HG02840 (cell line): ENCODE measurements around the gene MFSD1.

Experiments used
- ATAC-seq: cut with Tn5 transposase; IDR thresholded peaks from one replicate; pipeline ENCODE4 v1.9.1; 2021; ENCODE audit warnings: mild to moderate bottlenecking, moderate library complexity, moderate number of reproducible peaks; ENCODE audit not compliant: unreplicated experiment, low FRiP score

MFSD1 gene

DNA sequence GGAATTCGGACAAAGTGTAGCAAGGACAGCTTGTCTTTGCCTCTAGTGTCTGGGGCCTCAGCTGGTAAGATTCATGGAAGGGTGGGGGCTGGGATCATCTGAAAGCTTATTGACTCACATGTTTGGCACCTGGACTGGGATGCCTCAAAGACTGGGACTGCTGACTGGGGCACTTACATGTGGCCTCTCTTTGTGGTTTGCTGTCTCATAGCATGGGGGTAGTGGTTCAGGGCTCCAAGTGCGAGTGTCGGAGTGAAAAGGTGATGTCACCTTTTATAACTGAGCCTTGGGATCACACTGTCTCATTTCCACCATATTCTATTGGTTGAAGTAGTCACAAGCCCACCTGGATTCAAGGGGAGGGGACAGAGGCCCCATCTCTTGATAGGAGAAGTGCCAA, 6.8 kb downstream of the MFSD1 start:
- ATAC-seq, result no peak

DNA sequence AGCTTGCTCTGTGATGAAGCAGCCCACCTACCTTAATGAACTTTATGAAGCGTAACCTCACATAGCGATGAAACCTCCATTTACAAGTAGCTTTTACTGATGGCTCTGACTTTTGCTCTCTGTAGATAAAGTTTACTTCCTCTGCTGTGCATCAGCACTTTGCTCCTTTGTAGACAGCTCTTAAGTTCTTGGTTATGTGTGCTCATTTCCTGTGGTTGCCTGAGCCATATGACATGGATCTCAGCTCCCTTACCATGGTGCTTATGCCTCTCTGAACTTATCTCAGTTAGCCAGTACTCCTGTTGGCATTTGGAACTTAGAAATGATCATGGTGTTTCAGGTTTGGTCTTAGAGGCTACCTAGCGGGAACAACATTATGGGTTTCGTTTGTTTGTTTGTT, 7.8 kb downstream of the MFSD1 start:
- ATAC-seq, result no peak

DNA sequence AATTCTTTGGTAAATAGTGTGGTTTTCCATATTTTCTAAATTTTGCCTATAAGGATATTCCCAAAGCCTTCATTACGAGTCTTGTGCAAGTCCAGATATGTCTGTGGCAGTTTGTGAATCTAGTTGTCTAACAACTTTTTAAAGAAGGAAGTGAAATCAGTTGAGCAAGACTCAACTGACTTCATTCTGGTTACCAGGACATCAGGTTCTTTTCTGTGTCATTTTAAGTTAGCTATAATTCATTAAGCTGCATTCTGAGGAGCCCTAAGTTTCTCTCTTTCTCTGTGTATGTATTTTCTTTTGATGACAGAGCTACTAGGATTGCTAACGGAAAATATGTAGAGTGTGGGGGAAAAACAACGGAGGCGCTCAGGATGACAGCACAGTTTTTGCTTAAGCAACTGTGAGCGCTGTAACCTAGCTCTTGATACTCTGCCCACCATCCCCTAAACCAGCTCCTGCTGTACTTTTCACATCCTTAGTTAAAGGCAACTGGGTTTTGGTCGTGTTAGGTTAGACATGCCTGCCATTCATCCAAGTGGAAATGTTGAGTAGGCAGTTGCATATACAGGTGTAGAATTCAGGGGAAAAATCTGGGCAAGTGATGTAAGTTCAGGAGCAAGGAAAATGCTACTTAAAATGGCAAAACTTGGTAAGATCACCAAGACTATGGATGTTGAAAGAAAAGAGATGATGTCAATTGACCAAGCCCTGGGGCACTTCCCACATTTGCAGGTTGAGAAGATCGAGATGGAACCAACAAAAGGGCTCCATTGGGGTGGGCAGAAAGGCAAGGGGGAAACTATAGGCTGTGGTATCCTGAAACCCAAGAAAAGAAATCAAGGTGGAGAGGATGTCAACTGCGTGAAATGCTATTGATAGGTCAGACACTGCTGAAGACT, 9.2 kb downstream of the MFSD1 start:
- ATAC-seq, result no peak

DNA sequence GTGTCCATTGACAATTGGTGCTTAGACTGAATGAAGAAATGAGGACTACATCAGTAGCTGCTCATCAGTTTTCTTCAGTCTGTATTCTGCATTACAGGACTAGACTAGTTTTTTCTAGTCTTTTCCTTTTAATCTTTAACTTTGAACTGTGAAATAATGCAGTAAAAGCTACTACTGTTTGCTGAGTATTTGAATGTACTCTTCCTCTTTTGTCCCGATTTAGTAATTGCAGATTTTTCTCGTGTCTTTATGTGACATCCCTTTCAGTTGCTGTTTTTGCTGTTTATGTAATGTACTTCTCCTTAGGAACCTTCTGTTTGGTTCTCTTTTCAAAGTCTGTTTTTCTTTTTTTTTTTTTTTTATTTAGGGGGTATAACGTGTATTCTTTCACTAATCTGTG, 17.4 kb downstream of the MFSD1 start:
- no peak for ATAC-seq

DNA sequence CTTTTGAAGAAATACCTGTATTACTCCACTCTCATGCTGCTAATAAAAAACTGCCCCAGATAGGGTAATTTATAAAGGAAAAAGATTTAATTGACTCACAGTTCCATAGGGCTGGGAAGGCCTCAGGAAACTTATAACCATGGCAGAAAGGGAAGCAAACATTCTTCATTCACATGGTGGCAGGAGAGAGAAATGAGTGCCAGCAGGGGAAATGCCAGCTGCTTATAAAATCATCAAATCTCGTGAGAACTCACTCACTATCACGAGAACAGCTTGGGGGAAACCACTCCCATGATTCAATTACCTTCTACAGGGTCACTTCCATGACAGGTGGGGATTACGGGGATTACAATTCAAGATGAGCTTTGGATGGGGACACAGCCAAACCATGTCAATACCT, 18.7 kb downstream of the MFSD1 start:
- ATAC-seq, result no peak

DNA sequence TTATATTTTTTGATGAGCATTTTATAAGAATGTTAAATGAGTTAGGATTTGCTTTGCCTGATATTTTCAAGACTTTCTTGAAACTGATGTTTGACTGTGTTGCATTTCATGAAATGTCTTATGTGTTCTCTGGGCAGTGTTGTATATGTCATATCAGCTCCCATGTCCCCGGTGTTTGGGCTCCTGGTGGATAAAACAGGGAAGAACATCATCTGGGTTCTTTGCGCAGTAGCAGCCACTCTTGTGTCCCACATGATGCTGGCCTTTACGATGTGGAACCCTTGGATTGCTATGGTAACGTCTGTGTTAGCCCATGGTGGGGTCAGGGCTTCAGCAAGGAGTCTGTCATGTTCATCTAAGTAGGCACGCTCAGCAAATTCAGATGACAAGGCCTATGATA, 20.0 kb downstream of the MFSD1 start:
- ATAC-seq, result no peak

DNA sequence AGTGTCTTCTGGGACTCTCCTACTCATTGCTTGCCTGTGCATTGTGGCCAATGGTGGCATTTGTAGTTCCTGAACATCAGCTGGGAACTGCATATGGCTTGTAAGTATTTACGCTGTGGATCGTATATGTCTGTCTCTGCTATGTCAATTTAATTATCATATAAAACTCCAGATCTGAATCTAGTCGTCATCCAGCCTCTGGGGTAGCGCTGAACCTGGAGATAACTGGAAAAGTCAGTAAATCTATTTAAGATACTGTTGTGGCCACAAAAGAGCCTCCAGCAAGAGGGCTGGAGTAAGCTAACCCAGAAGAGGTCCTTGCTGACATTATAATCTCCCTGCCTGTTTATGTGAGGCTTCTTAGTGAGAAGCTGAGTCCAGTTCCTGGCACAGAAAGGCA, 21.6 kb downstream of the MFSD1 start:
- no peak for ATAC-seq

DNA sequence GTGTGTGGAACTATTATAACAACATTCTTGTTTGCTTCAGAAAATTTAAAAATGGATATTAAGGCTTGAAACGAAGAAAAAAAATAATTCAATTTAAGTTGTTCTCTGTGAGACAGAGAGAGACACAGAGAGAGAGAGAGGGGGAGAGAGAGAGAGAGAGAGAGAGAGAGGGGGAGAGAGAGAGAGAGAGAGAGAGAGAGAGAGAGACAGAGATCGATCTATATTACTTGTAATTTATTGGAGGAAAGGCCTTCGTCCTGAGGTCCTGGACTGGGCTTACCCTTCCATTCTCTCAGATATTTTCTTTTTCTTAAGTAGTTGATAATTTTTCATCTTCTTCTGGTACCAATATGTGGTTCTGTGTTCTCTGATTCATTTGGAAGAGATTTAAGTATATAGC, 25.9 kb downstream of the MFSD1 start:
- no peak for ATAC-seq

DNA sequence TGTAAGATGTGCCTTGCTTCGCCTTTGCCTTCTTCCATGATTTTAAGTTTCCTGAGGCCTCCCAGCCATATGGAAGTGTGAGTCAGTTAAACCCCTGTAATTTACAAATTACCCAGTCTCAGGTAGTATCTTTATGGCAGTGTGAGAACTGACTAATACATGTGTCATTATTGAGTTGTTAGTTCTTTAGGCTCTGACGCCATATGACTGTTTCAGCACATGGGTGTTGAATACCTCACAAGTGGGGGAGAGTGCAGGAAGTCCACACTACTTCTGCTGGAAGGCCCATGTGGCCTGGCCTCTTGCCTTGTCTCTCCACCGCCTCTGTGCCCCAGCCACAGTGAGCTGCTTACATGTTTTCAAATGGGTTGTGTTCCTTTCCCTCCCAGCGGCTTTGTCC, 28.5 kb downstream of the MFSD1 start:
- ATAC-seq, result no peak

DNA sequence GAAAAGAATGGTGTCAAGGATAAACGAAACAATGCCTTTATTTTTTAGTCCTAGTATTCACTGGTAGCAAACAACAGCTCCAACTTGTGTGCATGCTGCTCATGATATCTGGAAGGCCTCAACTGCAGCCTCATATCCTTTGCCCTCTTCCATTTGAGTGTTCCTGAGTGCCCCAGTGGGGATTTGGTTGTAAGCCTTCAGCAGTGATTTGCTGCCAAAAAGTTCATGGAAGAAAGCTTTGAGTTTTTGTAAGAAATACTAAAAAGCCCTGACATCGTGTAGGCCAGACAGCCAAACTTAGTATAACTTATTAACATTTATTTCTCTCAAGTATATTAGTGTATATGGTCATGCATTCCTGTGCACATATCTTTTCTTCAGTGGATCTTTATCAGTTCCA, 30.0 kb downstream of the MFSD1 start:
- ATAC-seq, result no peak

DNA sequence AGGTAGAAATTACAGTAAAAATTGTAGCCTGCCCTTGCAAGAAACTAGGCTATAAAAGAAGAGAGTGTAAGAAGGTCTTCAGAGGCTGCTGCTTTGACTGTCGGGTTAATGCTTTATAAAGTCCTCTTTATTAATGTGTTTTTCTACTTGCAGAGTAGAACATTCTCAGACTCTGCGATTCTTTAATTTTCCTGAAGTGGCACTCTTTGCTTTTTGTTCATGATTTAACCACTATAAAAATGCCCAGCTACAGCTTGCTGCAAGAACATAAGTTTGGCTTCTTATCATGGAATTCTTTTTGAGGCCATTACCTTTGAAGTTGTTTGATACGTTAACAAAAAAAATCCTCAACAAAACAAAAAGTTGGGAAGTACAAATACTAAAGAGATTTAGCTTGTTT, 33.8 kb downstream of the MFSD1 start:
- no peak for ATAC-seq

DNA sequence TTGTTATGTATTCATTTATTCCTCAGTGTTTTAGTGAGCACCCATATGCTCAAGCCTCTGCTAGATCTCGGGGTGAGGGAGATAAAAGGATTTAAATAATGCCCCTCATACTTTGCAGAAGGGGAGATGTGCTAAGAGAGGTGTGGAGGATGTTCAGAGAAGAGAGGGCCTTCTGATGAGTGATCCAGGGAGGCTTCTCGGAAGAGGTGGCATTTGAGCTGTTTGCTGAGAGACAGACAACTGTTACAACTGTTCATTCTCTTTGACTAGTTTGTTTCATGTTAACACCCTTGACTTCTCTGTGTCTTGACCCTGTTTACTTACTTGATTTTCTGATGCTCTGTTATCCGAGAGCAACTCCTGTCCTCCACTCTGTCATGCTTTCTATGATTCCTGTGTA, 34.5 kb downstream of the MFSD1 start:
- no peak for ATAC-seq

DNA sequence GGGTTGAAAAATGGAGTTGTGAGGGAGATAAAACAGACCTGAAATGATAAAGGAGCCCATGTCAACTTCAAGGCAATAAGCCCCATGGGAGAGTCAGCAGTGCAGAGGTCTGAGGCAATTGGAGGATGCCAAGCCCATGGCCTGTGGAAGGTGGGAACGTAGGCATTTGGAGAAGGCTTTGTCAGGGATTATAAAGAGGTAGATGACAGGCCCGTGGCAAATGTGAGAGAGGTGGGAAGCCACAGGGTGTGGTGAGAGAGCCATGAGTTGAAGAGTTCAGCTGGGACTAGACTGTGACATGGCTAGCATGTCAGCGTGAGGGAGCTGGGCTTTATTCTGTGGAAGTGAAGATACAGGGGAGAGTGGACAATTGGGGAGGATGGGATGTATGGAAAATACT, 35.4 kb downstream of the MFSD1 start:
- no peak for ATAC-seq

DNA sequence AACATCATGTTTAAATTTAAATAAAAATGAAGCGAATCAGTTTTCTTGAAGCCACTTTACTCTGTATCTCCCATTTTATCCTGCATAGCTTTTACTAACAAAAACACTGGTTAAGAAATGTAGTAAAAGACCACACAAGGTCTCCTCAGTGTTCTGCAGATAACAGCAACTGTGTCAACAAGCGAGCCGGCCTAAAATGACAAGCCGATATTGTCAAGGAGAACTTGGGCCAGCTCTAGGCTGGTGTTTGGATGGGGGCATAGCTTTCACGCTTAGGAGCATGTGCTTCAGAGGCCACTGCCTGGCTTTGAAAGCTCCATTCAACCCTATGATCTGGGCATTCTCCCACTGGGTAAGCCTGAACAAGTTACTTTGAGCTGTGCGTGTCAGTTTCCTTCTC, 38.1 kb downstream of the MFSD1 start:
- no peak for ATAC-seq

DNA sequence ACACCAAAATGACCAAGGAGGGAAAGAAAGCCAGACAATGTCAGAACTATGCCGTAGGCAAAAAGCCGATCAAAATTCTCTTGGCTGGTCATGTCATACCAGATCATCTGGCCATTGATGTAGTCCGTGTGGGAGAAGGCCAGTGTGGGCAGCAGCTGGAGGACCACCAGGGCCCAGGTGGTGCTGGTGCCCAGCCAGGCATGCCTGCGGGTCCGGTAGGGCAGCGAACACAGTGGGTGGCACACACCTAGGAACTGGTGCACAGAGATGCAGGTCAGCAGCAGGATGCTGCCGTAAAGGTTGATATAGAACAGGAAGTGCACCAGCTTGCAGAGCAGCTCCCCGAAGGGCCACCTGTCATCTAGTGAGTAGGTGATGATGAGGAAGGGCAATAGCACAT, 39.5 kb downstream of the MFSD1 start:
- no peak for ATAC-seq

DNA sequence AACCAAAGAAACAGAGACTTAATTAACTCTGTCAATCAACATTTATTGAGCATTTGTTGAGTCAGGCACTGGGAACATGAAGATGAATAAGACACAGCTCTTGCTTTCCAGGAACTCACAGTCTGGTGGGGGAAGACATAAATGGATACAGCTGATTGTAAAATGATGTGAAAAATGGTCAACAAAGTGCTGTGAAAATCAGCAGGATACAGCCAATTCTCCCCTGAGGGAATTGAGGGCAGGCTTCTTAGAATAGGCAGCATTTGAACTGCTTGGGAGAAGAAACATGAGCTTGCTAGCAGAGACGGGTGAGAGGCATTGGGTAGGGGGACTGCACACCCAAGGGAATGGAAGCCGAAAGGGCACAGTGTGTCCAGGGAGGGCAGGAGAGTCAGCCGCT, 41.1 kb downstream of the MFSD1 start:
- no peak for ATAC-seq

DNA sequence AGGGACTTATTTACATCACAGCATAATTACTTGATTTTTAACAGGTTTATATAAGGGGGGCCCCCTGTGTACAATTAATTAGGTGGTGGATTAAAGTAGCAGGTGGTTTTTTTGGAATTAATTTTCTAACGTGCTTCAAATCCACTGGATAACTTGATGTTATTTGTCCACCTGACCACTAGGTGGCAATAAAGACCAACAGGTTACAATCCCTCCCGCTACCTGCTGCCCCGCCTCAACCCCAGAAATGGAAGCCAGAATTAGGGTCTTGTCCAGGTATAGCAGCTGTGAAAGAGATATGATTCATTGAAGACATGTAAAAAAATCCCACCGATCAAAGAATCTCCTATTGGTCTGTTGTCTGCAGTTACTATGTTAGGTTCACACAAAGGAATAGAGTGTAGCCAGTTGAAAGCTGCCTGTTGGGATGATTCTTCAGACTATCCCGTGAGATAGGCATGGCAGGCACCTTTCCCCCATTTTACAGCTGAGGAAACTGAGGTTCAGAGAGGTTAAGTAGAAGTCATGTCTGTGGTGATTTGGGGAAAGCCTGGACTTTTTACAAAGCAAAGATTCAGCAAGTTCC, 44.0 kb downstream of the MFSD1 start:
- no peak for ATAC-seq

DNA sequence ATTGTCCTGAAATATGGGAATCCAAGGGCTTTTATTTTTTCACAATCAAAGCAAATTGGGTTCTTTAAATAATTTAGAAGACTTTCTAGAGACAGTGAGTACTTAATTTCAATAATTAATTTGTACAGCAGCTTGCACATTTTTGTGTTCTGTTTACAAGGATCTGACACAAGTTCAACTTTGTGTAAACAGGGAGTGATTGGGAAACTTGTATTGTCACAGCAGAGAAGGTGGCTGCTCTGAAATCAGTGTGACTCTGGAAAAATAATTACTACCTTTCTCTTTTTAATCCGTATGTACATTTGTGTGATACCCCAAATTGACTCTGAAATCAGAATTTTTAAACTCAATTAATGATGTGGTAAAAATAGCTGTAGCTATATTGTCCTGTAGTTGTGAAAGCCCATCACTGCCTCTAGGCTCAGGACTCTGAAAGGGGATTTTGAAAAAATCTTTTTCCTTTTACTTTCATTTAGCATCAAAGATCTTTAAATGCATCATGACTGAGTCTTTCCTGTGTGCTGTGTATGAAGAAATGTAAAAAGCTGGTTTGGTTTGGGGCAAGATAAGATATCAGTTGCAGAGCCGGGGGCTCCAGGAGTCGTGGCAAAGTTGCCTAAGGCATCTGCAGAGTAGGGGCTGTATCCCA, 45.1 kb downstream of the MFSD1 start:
- peak; percentile 76 for ATAC-seq

DNA sequence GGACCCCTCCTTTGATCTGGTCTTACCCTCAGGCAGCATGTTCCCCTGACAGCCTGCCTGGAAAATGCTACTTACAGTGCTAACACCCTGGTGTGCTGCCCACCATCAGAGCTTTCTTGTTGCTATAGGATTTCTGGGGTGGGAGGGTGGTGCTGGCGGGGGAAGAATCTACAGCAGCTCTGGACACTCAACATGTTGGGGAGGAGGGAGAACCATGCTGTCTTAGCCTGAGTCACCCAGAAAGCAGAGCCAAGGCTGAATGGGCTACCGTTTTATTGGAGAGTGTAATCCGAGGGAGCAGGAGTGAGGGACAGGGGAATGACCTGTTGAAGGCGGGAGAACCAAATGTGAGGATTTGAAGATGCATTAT, 45.6 kb downstream of the MFSD1 start:
- ATAC-seq, result peak; percentile 14

DNA sequence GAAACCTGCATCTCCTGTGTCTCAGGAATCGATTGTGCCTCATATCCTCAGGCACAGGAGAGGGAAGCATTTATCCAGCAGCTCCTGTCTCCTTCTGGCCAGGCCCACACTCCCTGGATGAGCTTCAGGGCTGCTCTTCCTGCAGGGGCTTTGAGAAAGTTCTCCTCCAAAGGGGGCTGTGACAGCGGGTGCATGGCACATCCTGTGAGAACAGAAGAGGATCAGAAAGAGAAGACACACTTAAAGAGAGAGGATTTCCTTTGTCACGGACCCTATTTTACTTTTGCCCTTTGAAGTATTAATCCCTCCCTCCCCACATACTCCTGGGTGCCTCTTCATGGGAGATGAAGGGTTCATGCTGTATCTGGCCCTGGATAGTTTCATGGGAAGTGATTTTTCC, 46.0 kb downstream of the MFSD1 start:
- no peak for ATAC-seq

DNA sequence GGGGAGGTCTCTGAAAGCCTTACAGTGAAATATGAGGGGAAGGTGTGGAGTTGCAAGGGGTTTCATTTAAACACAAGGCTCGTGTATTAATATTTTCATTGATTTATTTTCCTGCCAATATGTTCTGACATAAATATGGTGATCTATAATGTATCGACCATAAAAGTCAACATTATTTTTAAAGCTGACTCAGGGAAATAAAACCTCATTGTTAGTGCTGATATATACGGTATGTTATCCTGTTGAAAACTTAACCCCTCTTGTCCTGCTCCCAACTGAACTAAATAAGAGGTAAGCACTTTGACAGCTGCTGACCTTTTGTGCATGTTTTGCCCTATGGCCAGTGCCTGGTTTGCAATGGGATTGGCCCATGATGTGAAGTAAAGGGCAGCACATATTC, 47.9 kb downstream of the MFSD1 start:
- no peak for ATAC-seq

DNA sequence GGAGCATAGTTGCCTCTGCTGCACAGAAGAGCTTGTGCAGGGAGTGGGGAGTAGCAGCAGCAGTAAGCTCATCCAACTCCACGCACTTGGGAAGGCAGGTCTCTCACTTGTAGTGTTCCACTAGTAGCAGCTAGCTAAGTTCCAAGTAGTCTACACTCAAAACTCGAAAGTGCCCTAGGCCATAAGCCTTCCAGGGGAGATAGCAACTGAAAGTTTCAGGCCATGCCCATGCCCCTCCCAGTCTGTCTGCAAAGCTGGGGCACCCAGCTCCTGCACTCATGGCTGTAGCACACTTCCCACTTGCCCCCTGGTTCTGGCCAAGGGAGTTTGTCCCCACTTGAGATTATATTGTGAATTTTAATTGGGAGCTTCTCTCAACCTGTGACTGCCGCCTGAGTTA, 57.5 kb downstream of the MFSD1 start:
- no peak for ATAC-seq
